ENCODE data around the gene TANC1.

DNA sequence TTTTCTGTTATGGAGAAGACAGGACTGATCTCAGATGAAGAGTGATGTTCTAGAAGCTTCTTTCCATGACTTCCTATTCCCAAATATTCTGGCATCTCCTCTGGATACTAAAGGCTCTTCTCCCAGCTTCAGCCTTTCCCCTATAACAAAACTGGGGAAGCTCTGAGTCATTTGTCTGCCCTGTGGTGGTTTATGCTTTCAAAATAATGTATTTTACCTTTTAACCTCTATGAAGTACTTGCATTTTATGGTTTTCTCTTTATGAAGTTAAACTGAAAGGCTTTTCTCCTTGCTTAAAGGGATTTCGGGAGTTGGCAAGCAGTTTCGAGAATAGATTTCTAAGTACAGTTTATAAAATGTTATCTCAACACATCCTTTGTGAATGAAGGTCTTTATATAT is 104.4 kb downstream of the TANC1 start:
- TF ChIP-seq, protein P1, sequence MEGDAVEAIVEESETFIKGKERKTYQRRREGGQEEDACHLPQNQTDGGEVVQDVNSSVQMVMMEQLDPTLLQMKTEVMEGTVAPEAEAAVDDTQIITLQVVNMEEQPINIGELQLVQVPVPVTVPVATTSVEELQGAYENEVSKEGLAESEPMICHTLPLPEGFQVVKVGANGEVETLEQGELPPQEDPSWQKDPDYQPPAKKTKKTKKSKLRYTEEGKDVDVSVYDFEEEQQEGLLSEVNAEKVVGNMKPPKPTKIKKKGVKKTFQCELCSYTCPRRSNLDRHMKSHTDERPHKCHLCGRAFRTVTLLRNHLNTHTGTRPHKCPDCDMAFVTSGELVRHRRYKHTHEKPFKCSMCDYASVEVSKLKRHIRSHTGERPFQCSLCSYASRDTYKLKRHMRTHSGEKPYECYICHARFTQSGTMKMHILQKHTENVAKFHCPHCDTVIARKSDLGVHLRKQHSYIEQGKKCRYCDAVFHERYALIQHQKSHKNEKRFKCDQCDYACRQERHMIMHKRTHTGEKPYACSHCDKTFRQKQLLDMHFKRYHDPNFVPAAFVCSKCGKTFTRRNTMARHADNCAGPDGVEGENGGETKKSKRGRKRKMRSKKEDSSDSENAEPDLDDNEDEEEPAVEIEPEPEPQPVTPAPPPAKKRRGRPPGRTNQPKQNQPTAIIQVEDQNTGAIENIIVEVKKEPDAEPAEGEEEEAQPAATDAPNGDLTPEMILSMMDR (IDR thresholded peaks at IDR 0.05) = no peak
- no peak for TF ChIP-seq POLR2A (IDR thresholded peaks at IDR 0.05)

All from testis (tissue), 2 donors.